ENCODE measurements around the gene SUSD4. TPM values are rescaled to one million over a fixed set of nuclear protein-coding genes. Genes with fewer than 3 reads are reported as not detected.

SUSD4 gene
- total and polyA plus RNA-seq, 2 donors (not counting 1 experiment from before 2014, with no cell fraction given): 0.33 TPM; not detected in 1

GRCh38 chr1:223345720-223346119 lies 18.3 kb downstream of the SUSD4 start:
- no peak overlapping the region for H3K4me3 ChIP-seq (replicated peaks in 1 of 4; ENCODE audit: control extremely low read depth in 1 of 4, insufficient read depth in 1 of 4, low read depth in 3 of 4, low read length in 4 of 4)
- no peak overlapping the region for H3K4me2 ChIP-seq (ENCODE audit: extremely low read depth, insufficient read depth, low read length)
- no peaks in the 10 kb centered on the region for H3K9me3 ChIP-seq (ENCODE audit: control insufficient read depth, insufficient read depth, low read depth, low read length)
- peaks cover 4% of the 10 kb centered on the region for H3K27me3 ChIP-seq (ENCODE audit: control insufficient read depth, insufficient read depth, low read length)
- no peak overlapping the region for H2AFZ ChIP-seq (ENCODE audit: low read length)
- H4K20me1 ChIP-seq (ENCODE audit: control insufficient read depth, extremely low read depth, insufficient read depth, low read length): no peaks in the 10 kb centered on the region
- H3K9ac ChIP-seq (ENCODE audit: insufficient read depth, low read length): no peak overlapping the region
- H3K4me1 ChIP-seq (ENCODE audit: control insufficient read depth, extremely low read depth, insufficient read depth, low read length): no peaks in the 10 kb centered on the region
- no peak overlapping the region for H3K27ac ChIP-seq (ENCODE audit: insufficient read depth, low read length)
- no peaks in the 10 kb centered on the region for H3K36me3 ChIP-seq (ENCODE audit: control insufficient read depth, insufficient read depth, low read length)
- TF ChIP-seq EZH2 (IDR thresholded peaks at IDR 0.05; ENCODE audit: low read length, missing control alignments): no peak
- TF ChIP-seq CTCF (conservative IDR thresholded peaks at IDR 0.05 in 1 of 2, IDR thresholded peaks at IDR 0.05 in 1 of 2; ENCODE audit: low read depth in 1 of 2, low read length in 2 of 2): no peak
- no peaks in the 10 kb centered on the region for H3K79me2 ChIP-seq (ENCODE audit: control insufficient read depth, insufficient read depth, low read length)
- DNase-seq (ENCODE audit: low read depth in 2 of 2): no peak

GRCh38 chr1:223344491-223344890 lies 19.5 kb downstream of the SUSD4 start:
- H3K36me3 ChIP-seq (ENCODE audit: control insufficient read depth, insufficient read depth, low read length): no peaks in the 10 kb centered on the region
- H2AFZ ChIP-seq (ENCODE audit: low read length): no peak overlapping the region
- no peak overlapping the region for H3K27ac ChIP-seq (ENCODE audit: insufficient read depth, low read length)
- H3K79me2 ChIP-seq (ENCODE audit: control insufficient read depth, insufficient read depth, low read length): no peaks in the 10 kb centered on the region
- no peak overlapping the region for H3K4me2 ChIP-seq (ENCODE audit: extremely low read depth, insufficient read depth, low read length)
- H3K4me1 ChIP-seq (ENCODE audit: control insufficient read depth, extremely low read depth, insufficient read depth, low read length): no peaks in the 10 kb centered on the region
- no peaks in the 10 kb centered on the region for H4K20me1 ChIP-seq (ENCODE audit: control insufficient read depth, extremely low read depth, insufficient read depth, low read length)
- H3K9me3 ChIP-seq (ENCODE audit: control insufficient read depth, insufficient read depth, low read depth, low read length): no peaks in the 10 kb centered on the region
- no peak for DNase-seq (ENCODE audit: low read depth in 2 of 2)
- no peak overlapping the region for H3K4me3 ChIP-seq (replicated peaks in 1 of 4; ENCODE audit: control extremely low read depth in 1 of 4, insufficient read depth in 1 of 4, low read depth in 3 of 4, low read length in 4 of 4)
- H3K9ac ChIP-seq (ENCODE audit: insufficient read depth, low read length): no peak overlapping the region
- no peaks in the 10 kb centered on the region for H3K27me3 ChIP-seq (ENCODE audit: control insufficient read depth, insufficient read depth, low read length)
- TF ChIP-seq CTCF (conservative IDR thresholded peaks at IDR 0.05 in 1 of 2, IDR thresholded peaks at IDR 0.05 in 1 of 2; ENCODE audit: low read depth in 1 of 2, low read length in 2 of 2) (no peak), EZH2 (IDR thresholded peaks at IDR 0.05; ENCODE audit: low read length, missing control alignments) (no peak)

- Histone ChIP-seq H3K9me3 (ENCODE audit: control insufficient read depth, insufficient read depth, low read depth, low read length) (no peaks in the 10 kb centered on the region), H2AFZ (ENCODE audit: low read length) (no peak overlapping the region), H3K4me2 (ENCODE audit: extremely low read depth, insufficient read depth, low read length) (no peak overlapping the region), H3K79me2 (ENCODE audit: control insufficient read depth, insufficient read depth, low read length) (no peaks in the 10 kb centered on the region), H4K20me1 (ENCODE audit: control insufficient read depth, extremely low read depth, insufficient read depth, low read length) (no peaks in the 10 kb centered on the region), H3K4me1 (ENCODE audit: control insufficient read depth, extremely low read depth, insufficient read depth, low read length) (no peaks in the 10 kb centered on the region), H3K27ac (ENCODE audit: insufficient read depth, low read length) (no peak overlapping the region), H3K36me3 (ENCODE audit: control insufficient read depth, insufficient read depth, low read length) (no peaks in the 10 kb centered on the region), H3K9ac (ENCODE audit: insufficient read depth, low read length) (no peak overlapping the region), H3K4me3 (replicated peaks in 1 of 4; ENCODE audit: control extremely low read depth in 1 of 4, insufficient read depth in 1 of 4, low read depth in 3 of 4, low read length in 4 of 4) (no peak overlapping the region), H3K27me3 (ENCODE audit: control insufficient read depth, insufficient read depth, low read length) (peaks cover 2% of the 10 kb centered on the region)
- no peak for DNase-seq (ENCODE audit: low read depth in 2 of 2)
- TF ChIP-seq EZH2 (IDR thresholded peaks at IDR 0.05; ENCODE audit: low read length, missing control alignments): no peak
- TF ChIP-seq CTCF (conservative IDR thresholded peaks at IDR 0.05 in 1 of 2, IDR thresholded peaks at IDR 0.05 in 1 of 2; ENCODE audit: low read depth in 1 of 2, low read length in 2 of 2): no peak
These were observed 20.3 kb downstream of the SUSD4 start for GRCh38 chr1:223343692-223344091.
